Activated gamma-delta T cell treated with Interleukin-2 at 50 U/mL for 16 hours (primary cell): ENCODE data around the gene TCF12.

ENCODE experiments used
- DNase-seq: peaks from one replicate; pipeline ENCODE4 v3.0.0-alpha.2; 2020

Gene TCF12

GRCh38 chr15:57184502-57184901 is 266.1 kb downstream of the TCF12 start:
- DNase-seq: no peak

- DNase-seq: no peak
Observed at GRCh38 chr15:57185507-57186074, 267.1 kb downstream of the TCF12 start.

- no peak for DNase-seq
Observed at GRCh38 chr15:57189466-57189865, 271.0 kb downstream of the TCF12 start.

- DNase-seq: no peak
Observed at GRCh38 chr15:57190208-57190607, 271.8 kb downstream of the TCF12 start.

GRCh38 chr15:57193161-57193560 is 274.7 kb downstream of the TCF12 start:
- no peak for DNase-seq

GRCh38 chr15:57195326-57195725 is 276.9 kb downstream of the TCF12 start:
- no peak for DNase-seq

GRCh38 chr15:57196865-57197264 is 278.4 kb downstream of the TCF12 start:
- DNase-seq: no peak

GRCh38 chr15:57198131-57198530 is 279.7 kb downstream of the TCF12 start:
- DNase-seq: no peak

- DNase-seq: no peak
Observed at GRCh38 chr15:57198654-57199291, 280.3 kb downstream of the TCF12 start.

GRCh38 chr15:57201578-57201977 is 283.1 kb downstream of the TCF12 start:
- DNase-seq: no peak

GRCh38 chr15:57203906-57204305 is 285.5 kb downstream of the TCF12 start:
- no peak for DNase-seq

- DNase-seq: no peak
Observed at GRCh38 chr15:57205027-57205855, 286.8 kb downstream of the TCF12 start.

- DNase-seq: no peak
Observed at GRCh38 chr15:57205996-57206395, 287.6 kb downstream of the TCF12 start.

- no peak for DNase-seq
Observed at GRCh38 chr15:57213862-57214261, 295.4 kb downstream of the TCF12 start.

GRCh38 chr15:57215326-57215725 is 296.9 kb downstream of the TCF12 start:
- no peak for DNase-seq

- DNase-seq: no peak
Observed at GRCh38 chr15:57215881-57216280, 297.4 kb downstream of the TCF12 start.

- no peak for DNase-seq
Observed at GRCh38 chr15:57216288-57216687, 297.8 kb downstream of the TCF12 start.

- no peak for DNase-seq
Observed at GRCh38 chr15:57217778-57218598, 299.5 kb downstream of the TCF12 start.

GRCh38 chr15:57218826-57219576 is 300.6 kb downstream of the TCF12 start:
- no peak for DNase-seq

GRCh38 chr15:57220205-57220604 is 301.8 kb downstream of the TCF12 start:
- no peak for DNase-seq

- no peak for DNase-seq
Observed at GRCh38 chr15:57221134-57221533, 302.7 kb downstream of the TCF12 start.

- no peak for DNase-seq
Observed at GRCh38 chr15:57223345-57223744, 304.9 kb downstream of the TCF12 start.
